ENCODE data around the gene PPIA.

- TF ChIP-seq CTCF (IDR thresholded peaks at IDR 0.05; ENCODE audit: poor library complexity, severe bottlenecking) (no peak), POLR2AphosphoS5 (IDR thresholded peaks at IDR 0.05) (no peak), REST (IDR thresholded peaks at IDR 0.05; ENCODE audit: borderline replicate concordance) (no peak), MXI1 (conservative IDR thresholded peaks at IDR 0.05; ENCODE audit: poor library complexity, severe bottlenecking) (no peak), EP300 (conservative IDR thresholded peaks at IDR 0.05; ENCODE audit: poor library complexity, severe bottlenecking) (no peak), EZH2 (IDR thresholded peaks at IDR 0.05; ENCODE audit: borderline replicate concordance, insufficient read depth, low read length, poor library complexity, severe bottlenecking) (no peak), TAF1 (IDR thresholded peaks at IDR 0.05; ENCODE audit: low read depth) (no peak)
Measured at GRCh38 chr7:44793919-44794318, 2.6 kb upstream of the PPIA start.

Measured in neural cell (in vitro differentiated cells).